ENCODE results near the gene BCL2L15. TPM values are rescaled to one million over a fixed set of nuclear protein-coding genes. Genes with fewer than 3 reads are reported as not detected.

BCL2L15 gene
- total and polyA plus RNA-seq, 2 of the 13 experiments (the other 11 are each of a cell fraction or from before 2014, with no cell fraction given) = 0.03 to 0.27 TPM

DNA sequence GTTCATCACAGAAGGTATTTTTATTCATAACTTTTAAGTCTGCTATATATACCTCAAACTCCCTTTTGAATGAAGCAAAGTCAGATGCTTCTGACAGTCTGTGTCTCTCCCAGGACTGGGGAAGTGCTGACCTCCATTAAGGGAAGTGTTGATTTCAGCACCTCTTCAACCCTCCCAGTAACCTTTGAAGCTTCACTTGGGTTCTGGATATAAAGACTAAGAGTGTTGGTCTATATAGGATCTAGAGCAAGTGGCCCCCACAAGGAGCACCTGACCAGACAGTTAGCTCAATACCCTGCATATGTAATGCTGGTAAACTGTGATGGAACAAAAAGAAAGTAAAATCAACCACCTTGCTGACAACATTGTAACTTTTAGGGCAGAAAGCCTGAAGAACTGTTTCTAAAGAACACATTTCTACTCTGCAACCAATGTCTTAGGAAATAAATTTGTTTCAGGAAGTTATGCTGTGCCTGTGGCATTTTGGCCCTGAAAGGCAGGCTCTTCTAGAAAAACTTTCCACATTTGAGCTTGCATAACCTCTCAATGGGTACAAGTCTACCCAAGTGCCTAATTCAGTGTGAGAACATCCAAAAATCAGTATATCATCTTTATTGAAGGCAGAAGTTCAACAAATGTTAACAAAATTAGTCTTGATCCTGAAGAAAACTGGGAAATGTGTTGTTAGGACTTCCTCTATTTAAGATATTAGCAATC lies 15.0 kb downstream of the BCL2L15 start:
- POLR2A ChIA-PET = no interaction called here
- no peak overlapping the region for H3K4me2 ChIP-seq (ENCODE audit: low read depth, low read length)
- no peaks in the 10 kb centered on the region for H3K36me3 ChIP-seq (replicated peaks in 1 of 2; ENCODE audit: control insufficient read depth in 1 of 2, insufficient read depth in 2 of 2, low read length in 2 of 2)
- ATAC-seq (no peak), DNase-seq (ENCODE audit: low spot score) (no peak), FAIRE-seq (no peak)
- TF ChIP-seq RELA (CRISPR knock-in tag; IDR thresholded peaks at IDR 0.05) (no peak), KLF16 (CRISPR knock-in tag; IDR thresholded peaks at IDR 0.05) (no peak), SRSF1 (optimal IDR thresholded peaks at IDR 0.05; ENCODE audit: low read depth, low read length) (no peak), ZNF160 (CRISPR knock-in tag; IDR thresholded peaks at IDR 0.05) (no peak), NFE2L2 (IDR thresholded peaks at IDR 0.05; ENCODE audit: low read length) (no peak), HNF4G (IDR thresholded peaks at IDR 0.05; ENCODE audit: borderline replicate concordance, low read depth, low read length) (no peak), HNF4G (CRISPR knock-in tag; IDR thresholded peaks at IDR 0.05; ENCODE audit: borderline replicate concordance, low read depth) (no peak)
- TF ChIP-seq, protein P1, sequence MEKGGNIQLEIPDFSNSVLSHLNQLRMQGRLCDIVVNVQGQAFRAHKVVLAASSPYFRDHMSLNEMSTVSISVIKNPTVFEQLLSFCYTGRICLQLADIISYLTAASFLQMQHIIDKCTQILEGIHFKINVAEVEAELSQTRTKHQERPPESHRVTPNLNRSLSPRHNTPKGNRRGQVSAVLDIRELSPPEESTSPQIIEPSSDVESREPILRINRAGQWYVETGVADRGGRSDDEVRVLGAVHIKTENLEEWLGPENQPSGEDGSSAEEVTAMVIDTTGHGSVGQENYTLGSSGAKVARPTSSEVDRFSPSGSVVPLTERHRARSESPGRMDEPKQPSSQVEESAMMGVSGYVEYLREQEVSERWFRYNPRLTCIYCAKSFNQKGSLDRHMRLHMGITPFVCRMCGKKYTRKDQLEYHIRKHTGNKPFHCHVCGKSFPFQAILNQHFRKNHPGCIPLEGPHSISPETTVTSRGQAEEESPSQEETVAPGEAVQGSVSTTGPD (CRISPR knock-in tag; IDR thresholded peaks at IDR 0.05) = no peak
- H3K4me1 ChIP-seq (ENCODE audit: insufficient read depth, low read length) = no peaks in the 10 kb centered on the region
- no peak overlapping the region for H3K4me3 ChIP-seq (replicated peaks in 1 of 3; ENCODE audit: insufficient read depth in 1 of 3, low read depth in 2 of 3, low read length in 3 of 3)
- intact Hi-C loops (cut with micrococcal nuclease; ENCODE audit: unreplicated experiment) = loop anchor here (5.0 kb wide), 1 partner anchor 35 kb away; no protein-coding TSS in a partner anchor
- in situ Hi-C loops (cut with HindIII; ENCODE audit: extremely low pct_ligation_motif_present, low pct_unique_long_range_greater_than_20kb) = no loop called here
- no peak overlapping the region for H3K9ac ChIP-seq (ENCODE audit: insufficient read depth, low read depth, low read length)
- H3K79me2 ChIP-seq (ENCODE audit: insufficient read depth, low read length) = no peaks in the 10 kb centered on the region
- H3K27ac ChIP-seq (ENCODE audit: extremely low read length, insufficient read depth, low read length) = no peak overlapping the region
- CTCF ChIA-PET (ENCODE audit: low intra/inter-chr PET ratio, low total read pairs) = no interaction called here
- H3K27me3 ChIP-seq (ENCODE audit: control insufficient read depth in 1 of 2, insufficient read depth in 2 of 2, low read length in 2 of 2) = peaks cover 0 to 2% of the 10 kb centered on the region in 2 experiments; a peak in 1 of 5 replicates
- no peak overlapping the region for H2AFZ ChIP-seq (ENCODE audit: low read length)
- H3K9me3 ChIP-seq (ENCODE audit: low read length) = no peaks in the 10 kb centered on the region
- H4K20me1 ChIP-seq (ENCODE audit: insufficient read depth, low read length) = no peaks in the 10 kb centered on the region
- no TSS peak for BruUV-seq (replicated peaks)

Measured in HepG2 (cell line).